Measurements from ENCODE around the gene NCKAP1. TPM values are rescaled to one million over a fixed set of nuclear protein-coding genes. Genes with fewer than 3 reads are reported as not detected.

NCKAP1 gene
- polyA plus RNA-seq, 2 of the 4 experiments (the other 2 are of a cell fraction) = 98.8 to 201 TPM

DNA sequence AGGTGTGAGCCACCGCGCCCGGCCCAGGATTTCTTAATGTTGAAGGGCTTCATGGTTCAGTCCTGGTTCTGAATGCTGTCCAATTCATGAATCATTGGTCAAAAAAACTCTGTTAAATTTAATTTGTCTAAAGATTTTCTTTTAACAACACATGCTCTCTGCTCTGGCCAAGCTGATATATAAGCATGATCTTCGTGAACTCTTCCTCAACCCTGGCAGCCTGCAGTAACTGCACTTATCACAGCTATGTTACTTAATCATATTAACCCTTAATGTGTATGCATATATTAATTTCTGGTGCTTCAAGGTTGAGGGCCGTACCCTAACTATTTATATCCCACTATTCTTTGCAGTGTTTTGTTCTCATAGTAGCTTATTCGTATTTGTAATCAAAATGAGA, 142.5 kb downstream of the NCKAP1 start:
- POLR2A ChIA-PET = no interaction called here
- no peak for ATAC-seq
- no peak for DNase-seq (ENCODE audit: low read depth in 1 of 2, low spot score in 1 of 2)
- Histone ChIP-seq H3K9me3 (no peaks in the 10 kb centered on the region), H3K27ac (no peak overlapping the region), H3K4me1 (peaks cover 5% of the 10 kb centered on the region; the same call in 2 of the 3 replicates), H3K4me3 (no peak overlapping the region), H3K4me2 (no peak overlapping the region)
- no peak for TF ChIP-seq NFE2L2 (conservative IDR thresholded peaks at IDR 0.05; ENCODE audit: low read length)
- no peak for TF ChIP-seq MAZ (IDR thresholded peaks at IDR 0.05; ENCODE audit: borderline replicate concordance, low read depth, low read length)
- TF ChIP-seq, protein P1, sequence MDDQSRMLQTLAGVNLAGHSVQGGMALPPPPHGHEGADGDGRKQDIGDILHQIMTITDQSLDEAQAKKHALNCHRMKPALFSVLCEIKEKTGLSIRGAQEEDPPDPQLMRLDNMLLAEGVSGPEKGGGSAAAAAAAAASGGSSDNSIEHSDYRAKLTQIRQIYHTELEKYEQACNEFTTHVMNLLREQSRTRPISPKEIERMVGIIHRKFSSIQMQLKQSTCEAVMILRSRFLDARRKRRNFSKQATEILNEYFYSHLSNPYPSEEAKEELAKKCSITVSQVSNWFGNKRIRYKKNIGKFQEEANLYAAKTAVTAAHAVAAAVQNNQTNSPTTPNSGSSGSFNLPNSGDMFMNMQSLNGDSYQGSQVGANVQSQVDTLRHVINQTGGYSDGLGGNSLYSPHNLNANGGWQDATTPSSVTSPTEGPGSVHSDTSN (IDR thresholded peaks at IDR 0.05) = no peak
- no peak for TF ChIP-seq PHF8 (IDR thresholded peaks at IDR 0.05; ENCODE audit: borderline replicate concordance, low read depth)
- TF ChIP-seq, protein P2, sequence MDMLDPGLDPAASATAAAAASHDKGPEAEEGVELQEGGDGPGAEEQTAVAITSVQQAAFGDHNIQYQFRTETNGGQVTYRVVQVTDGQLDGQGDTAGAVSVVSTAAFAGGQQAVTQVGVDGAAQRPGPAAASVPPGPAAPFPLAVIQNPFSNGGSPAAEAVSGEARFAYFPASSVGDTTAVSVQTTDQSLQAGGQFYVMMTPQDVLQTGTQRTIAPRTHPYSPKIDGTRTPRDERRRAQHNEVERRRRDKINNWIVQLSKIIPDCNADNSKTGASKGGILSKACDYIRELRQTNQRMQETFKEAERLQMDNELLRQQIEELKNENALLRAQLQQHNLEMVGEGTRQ (IDR thresholded peaks at IDR 0.05) = no peak
- no peak for TF ChIP-seq EP300 (IDR thresholded peaks at IDR 0.05)
- TF ChIP-seq, protein P3, sequence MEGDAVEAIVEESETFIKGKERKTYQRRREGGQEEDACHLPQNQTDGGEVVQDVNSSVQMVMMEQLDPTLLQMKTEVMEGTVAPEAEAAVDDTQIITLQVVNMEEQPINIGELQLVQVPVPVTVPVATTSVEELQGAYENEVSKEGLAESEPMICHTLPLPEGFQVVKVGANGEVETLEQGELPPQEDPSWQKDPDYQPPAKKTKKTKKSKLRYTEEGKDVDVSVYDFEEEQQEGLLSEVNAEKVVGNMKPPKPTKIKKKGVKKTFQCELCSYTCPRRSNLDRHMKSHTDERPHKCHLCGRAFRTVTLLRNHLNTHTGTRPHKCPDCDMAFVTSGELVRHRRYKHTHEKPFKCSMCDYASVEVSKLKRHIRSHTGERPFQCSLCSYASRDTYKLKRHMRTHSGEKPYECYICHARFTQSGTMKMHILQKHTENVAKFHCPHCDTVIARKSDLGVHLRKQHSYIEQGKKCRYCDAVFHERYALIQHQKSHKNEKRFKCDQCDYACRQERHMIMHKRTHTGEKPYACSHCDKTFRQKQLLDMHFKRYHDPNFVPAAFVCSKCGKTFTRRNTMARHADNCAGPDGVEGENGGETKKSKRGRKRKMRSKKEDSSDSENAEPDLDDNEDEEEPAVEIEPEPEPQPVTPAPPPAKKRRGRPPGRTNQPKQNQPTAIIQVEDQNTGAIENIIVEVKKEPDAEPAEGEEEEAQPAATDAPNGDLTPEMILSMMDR (IDR thresholded peaks at IDR 0.05) = no peak
- no peak for TF ChIP-seq EHMT2 (IDR thresholded peaks at IDR 0.05; ENCODE audit: low read depth)
- no peak for TF ChIP-seq CHD2 (IDR thresholded peaks at IDR 0.05; ENCODE audit: low read length, partially characterized antibody)
- TF ChIP-seq, protein P4, sequence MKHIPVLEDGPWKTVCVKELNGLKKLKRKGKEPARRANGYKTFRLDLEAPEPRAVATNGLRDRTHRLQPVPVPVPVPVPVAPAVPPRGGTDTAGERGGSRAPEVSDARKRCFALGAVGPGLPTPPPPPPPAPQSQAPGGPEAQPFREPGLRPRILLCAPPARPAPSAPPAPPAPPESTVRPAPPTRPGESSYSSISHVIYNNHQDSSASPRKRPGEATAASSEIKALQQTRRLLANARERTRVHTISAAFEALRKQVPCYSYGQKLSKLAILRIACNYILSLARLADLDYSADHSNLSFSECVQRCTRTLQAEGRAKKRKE (CRISPR knock-in tag; IDR thresholded peaks at IDR 0.05; ENCODE audit: low read depth) = no peak
- TF ChIP-seq KDM1A (IDR thresholded peaks at IDR 0.05; ENCODE audit: low read depth) = no peak
- no peak for TF ChIP-seq TP53 (CRISPR knock-in tag; IDR thresholded peaks at IDR 0.05)
- no peak for TF ChIP-seq RAD21 (conservative IDR thresholded peaks at IDR 0.05 in 1 of 2, IDR thresholded peaks at IDR 0.05 in 1 of 2)
- no peak for TF ChIP-seq ESRRA (IDR thresholded peaks at IDR 0.05; ENCODE audit: borderline replicate concordance, low read length)
- CTCF ChIA-PET = interaction anchor here (1.1 kb wide), 2 partner anchors 21 to 84 kb away, joined by 3 read pairs; no protein-coding TSS in a partner anchor
- 89% methylated on average over 6 of the region's 6 CpGs for WGBS (ENCODE audit: missing lambda C conversion rate)
- no peak for FAIRE-seq

DNA sequence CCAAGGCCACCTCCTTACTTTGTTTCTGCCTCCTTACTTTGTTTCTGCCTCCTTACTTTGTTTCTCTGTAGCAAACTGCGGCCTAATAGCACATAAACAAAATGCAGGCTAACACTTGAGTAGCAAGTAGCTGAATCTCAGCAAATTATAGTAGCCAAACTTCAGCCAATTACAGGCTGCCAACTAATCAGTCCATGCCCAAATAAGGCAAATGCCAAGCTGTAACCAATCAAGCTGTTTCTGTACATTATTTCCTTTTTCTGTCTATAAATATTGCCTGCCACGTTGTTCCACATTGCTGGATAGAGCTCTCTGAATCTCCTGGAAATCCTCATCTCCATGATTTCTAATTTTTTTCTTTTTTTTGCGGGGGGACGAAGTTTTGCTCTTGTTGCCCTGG, 143.1 kb downstream of the NCKAP1 start:
- no peaks in the 10 kb centered on the region for H3K9me3 ChIP-seq
- H3K4me3 ChIP-seq = no peak overlapping the region
- ChIA-PET POLR2A (no interaction called here), CTCF (interaction anchor here (1.1 kb wide), 1 partner anchor 85 kb away, joined by 3 read pairs; no protein-coding TSS in a partner anchor)
- no peak for ATAC-seq
- 82% methylated on average over 4 of the region's 4 CpGs for WGBS (ENCODE audit: missing lambda C conversion rate)
- DNase-seq (ENCODE audit: low read depth in 1 of 2, low spot score in 1 of 2) = no peak
- peaks cover 5% of the 10 kb centered on the region; the same call in 2 of the 3 replicates for H3K4me1 ChIP-seq
- FAIRE-seq = no peak
- H3K4me2 ChIP-seq = no peak overlapping the region
- no peak overlapping the region for H3K27ac ChIP-seq
- TF ChIP-seq GATA3 (IDR thresholded peaks at IDR 0.05; ENCODE audit: borderline replicate concordance) (no peak), ZC3H11A (IDR thresholded peaks at IDR 0.05) (no peak), MYC (IDR thresholded peaks at IDR 0.05; ENCODE audit: borderline replicate concordance, low read length) (no peak)
- TF ChIP-seq, protein P5, sequence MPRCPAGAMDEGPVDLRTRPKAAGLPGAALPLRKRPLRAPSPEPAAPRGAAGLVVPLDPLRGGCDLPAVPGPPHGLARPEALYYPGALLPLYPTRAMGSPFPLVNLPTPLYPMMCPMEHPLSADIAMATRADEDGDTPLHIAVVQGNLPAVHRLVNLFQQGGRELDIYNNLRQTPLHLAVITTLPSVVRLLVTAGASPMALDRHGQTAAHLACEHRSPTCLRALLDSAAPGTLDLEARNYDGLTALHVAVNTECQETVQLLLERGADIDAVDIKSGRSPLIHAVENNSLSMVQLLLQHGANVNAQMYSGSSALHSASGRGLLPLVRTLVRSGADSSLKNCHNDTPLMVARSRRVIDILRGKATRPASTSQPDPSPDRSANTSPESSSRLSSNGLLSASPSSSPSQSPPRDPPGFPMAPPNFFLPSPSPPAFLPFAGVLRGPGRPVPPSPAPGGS (IDR thresholded peaks at IDR 0.05) = no peak
- TF ChIP-seq, protein P6, sequence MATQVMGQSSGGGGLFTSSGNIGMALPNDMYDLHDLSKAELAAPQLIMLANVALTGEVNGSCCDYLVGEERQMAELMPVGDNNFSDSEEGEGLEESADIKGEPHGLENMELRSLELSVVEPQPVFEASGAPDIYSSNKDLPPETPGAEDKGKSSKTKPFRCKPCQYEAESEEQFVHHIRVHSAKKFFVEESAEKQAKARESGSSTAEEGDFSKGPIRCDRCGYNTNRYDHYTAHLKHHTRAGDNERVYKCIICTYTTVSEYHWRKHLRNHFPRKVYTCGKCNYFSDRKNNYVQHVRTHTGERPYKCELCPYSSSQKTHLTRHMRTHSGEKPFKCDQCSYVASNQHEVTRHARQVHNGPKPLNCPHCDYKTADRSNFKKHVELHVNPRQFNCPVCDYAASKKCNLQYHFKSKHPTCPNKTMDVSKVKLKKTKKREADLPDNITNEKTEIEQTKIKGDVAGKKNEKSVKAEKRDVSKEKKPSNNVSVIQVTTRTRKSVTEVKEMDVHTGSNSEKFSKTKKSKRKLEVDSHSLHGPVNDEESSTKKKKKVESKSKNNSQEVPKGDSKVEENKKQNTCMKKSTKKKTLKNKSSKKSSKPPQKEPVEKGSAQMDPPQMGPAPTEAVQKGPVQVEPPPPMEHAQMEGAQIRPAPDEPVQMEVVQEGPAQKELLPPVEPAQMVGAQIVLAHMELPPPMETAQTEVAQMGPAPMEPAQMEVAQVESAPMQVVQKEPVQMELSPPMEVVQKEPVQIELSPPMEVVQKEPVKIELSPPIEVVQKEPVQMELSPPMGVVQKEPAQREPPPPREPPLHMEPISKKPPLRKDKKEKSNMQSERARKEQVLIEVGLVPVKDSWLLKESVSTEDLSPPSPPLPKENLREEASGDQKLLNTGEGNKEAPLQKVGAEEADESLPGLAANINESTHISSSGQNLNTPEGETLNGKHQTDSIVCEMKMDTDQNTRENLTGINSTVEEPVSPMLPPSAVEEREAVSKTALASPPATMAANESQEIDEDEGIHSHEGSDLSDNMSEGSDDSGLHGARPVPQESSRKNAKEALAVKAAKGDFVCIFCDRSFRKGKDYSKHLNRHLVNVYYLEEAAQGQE (IDR thresholded peaks at IDR 0.05) = no peak
- TF ChIP-seq, protein P7, sequence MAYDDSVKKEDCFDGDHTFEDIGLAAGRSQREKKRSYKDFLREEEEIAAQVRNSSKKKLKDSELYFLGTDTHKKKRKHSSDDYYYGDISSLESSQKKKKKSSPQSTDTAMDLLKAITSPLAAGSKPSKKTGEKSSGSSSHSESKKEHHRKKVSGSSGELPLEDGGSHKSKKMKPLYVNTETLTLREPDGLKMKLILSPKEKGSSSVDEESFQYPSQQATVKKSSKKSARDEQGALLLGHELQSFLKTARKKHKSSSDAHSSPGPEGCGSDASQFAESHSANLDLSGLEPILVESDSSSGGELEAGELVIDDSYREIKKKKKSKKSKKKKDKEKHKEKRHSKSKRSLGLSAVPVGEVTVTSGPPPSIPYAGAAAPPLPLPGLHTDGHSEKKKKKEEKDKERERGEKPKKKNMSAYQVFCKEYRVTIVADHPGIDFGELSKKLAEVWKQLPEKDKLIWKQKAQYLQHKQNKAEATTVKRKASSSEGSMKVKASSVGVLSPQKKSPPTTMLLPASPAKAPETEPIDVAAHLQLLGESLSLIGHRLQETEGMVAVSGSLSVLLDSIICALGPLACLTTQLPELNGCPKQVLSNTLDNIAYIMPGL (CRISPR knock-in tag; IDR thresholded peaks at IDR 0.05; ENCODE audit: borderline replicate concordance) = no peak
